Nephron progenitor cell (in vitro differentiated cells): Measurements from ENCODE around the gene DNAAF1.

Source experiments
- DNase-seq: peaks from one replicate; pipeline ENCODE4 v3.0.0; 2021
- H3K27ac Mint-ChIP-seq: 2 replicates; pipeline ENCODE4 v1.8.0; 2021; ENCODE audit warnings: mild to moderate bottlenecking, moderate library complexity, mixed read lengths
- H3K27me3 Mint-ChIP-seq: 2 replicates; pipeline ENCODE4 v1.8.0; 2021; ENCODE audit warnings: mild to moderate bottlenecking, low read depth, mixed read lengths; ENCODE audit not compliant: poor library complexity
- H3K36me3 Mint-ChIP-seq: 2 replicates; pipeline ENCODE4 v1.8.0; 2021; ENCODE audit warnings: low read depth, mixed read lengths
- H3K4me1 Mint-ChIP-seq: 2 replicates; pipeline ENCODE4 v1.8.0; 2021; ENCODE audit warnings: mixed read lengths
- H3K4me3 Mint-ChIP-seq: 2 replicates; pipeline ENCODE4 v1.8.0; 2021; ENCODE audit warnings: mild to moderate bottlenecking, moderate library complexity, mixed read lengths
- H3K9me3 Mint-ChIP-seq: 2 replicates; pipeline ENCODE4 v1.8.0; 2021; ENCODE audit warnings: mild to moderate bottlenecking, moderate library complexity, mixed read lengths
- CTCF ChIP-seq: fragments of 200-600 bp; sonication (generic); IDR thresholded peaks from 2 replicates; pipeline ENCODE4 v1.5.0; 2021; ENCODE audit warnings: antibody characterized with exemption

The DNAAF1 gene

GRCh38 chr16:84194018-84194417, 48.9 kb downstream of the DNAAF1 start:
- Mint-ChIP-seq H3K4me1 (peaks cover 18% of the 10 kb centered on the region), H3K9me3 (no peaks in the 10 kb centered on the region), H3K27me3 (peaks cover 11% of the 10 kb centered on the region), H3K4me3 (no peak overlapping the region), H3K36me3 (no peaks in the 10 kb centered on the region), H3K27ac (peak overlapping the region; percentile 77)
- TF ChIP-seq CTCF: no peak
- no peak for DNase-seq

GRCh38 chr16:84194470-84195200, 49.5 kb downstream of the DNAAF1 start:
- no peaks in the 10 kb centered on the region for H3K9me3 Mint-ChIP-seq
- no peak for DNase-seq
- TF ChIP-seq CTCF: no peak
- H3K36me3 Mint-ChIP-seq: no peaks in the 10 kb centered on the region
- H3K27me3 Mint-ChIP-seq: peaks cover 11% of the 10 kb centered on the region
- no peak overlapping the region for H3K4me3 Mint-ChIP-seq
- peaks cover 22% of the 10 kb centered on the region for H3K4me1 Mint-ChIP-seq
- H3K27ac Mint-ChIP-seq: no peak overlapping the region

DNA sequence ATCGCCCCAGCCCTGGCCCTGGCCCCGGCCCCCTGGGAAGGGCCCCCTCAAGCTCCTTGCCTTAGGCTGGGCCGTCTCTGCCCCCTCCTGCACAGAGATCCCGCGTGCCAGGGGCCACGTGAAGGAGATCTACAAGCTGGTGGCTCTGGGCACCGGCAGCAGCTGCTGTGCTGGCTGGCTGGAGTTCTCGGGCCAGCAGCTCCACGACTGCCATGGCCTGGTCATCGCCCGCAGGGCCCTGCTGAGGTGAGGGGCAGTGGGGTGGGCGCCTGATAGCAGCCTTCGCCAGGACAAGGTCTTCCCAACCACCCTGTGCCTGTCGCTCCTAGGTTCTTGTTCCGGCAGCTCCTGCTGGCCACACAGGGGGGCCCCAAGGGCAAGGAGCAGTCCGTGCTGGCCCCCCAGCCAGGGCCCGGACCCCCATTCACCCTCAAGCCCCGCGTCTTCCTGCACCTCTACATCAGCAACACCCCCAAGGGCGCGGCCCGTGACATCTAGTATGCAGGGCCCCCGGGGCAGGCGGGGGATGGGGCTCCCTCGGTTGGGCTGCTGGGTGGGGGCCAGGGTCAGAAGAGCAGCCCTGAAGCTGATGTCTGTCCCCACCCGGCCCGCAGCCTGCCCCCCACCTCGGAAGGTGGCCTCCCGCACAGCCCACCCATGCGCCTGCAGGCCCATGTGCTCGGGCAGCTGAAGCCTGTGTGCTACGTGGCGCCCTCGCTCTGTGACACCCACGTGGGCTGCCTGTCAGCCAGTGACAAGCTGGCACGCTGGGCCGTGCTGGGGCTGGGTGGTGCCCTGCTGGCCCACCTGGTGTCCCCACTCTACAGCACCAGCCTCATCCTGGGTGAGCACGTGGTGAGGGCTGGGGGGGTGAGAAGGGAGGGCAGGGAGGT, 50.3 kb downstream of the DNAAF1 start:
- TF ChIP-seq CTCF: no peak
- no peak overlapping the region for H3K4me3 Mint-ChIP-seq
- peaks cover 22% of the 10 kb centered on the region for H3K4me1 Mint-ChIP-seq
- DNase-seq: no peak
- no peaks in the 10 kb centered on the region for H3K36me3 Mint-ChIP-seq
- H3K27me3 Mint-ChIP-seq: peaks cover 11% of the 10 kb centered on the region
- no peaks in the 10 kb centered on the region for H3K9me3 Mint-ChIP-seq
- H3K27ac Mint-ChIP-seq: no peak overlapping the region

DNA sequence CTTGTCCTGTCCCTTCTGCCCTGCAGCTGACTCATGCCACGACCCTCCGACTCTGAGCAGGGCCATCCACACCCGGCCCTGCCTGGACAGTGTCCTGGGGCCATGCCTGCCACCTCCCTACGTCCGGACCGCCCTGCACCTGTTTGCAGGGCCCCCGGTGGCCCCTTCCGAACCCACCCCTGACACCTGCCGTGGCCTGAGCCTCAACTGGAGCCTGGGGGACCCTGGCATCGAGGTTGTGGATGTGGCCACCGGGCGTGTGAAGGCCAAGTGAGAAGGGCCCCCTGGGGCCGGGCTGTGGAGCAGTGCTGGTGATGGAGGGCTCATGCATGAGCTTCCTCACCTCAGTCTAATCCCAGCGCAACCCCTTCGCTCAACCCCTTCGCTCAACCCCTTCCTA, 51.0 kb downstream of the DNAAF1 start:
- H3K4me1 Mint-ChIP-seq: peaks cover 22% of the 10 kb centered on the region
- TF ChIP-seq CTCF: no peak
- H3K36me3 Mint-ChIP-seq: no peaks in the 10 kb centered on the region
- H3K4me3 Mint-ChIP-seq: no peak overlapping the region
- H3K9me3 Mint-ChIP-seq: no peaks in the 10 kb centered on the region
- H3K27ac Mint-ChIP-seq: no peak overlapping the region
- no peak for DNase-seq
- H3K27me3 Mint-ChIP-seq: peaks cover 13% of the 10 kb centered on the region

DNA sequence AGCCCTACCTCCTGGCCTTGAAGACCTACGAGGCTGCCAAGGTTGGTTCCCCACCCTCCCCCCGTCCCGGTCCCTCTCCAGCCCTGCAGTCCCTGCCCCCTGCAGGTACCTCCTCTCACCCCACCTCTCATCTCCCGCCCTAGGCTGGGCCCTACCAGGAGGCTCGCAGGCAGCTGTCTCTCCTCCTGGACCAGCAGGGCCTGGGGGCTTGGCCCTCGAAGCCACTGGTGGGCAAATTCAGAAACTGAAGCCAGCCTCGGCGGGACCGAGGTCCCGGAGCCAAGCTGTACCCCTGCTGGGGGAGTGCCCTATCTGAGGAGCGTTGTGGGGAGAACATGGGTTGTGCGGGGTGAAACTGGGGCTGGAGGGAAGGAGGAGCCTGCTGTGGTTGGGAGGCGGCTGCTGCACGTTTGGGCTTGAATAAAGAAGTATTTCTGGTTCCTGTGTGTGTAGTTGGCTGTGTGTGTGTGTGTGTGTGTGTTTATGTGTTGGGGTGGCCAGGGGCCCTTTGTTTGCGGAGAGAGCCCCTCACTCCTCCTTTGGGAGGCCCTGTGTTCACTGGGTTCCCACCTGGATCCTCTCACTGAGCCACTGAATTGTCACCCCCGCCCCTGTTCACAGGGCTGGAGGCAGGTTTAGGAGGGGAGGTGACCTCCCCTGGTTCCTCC, 51.8 kb downstream of the DNAAF1 start:
- Mint-ChIP-seq H3K36me3 (no peaks in the 10 kb centered on the region), H3K4me3 (no peak overlapping the region), H3K27ac (no peak overlapping the region), H3K4me1 (peaks cover 22% of the 10 kb centered on the region), H3K9me3 (no peaks in the 10 kb centered on the region), H3K27me3 (peaks cover 13% of the 10 kb centered on the region)
- no peak for DNase-seq
- TF ChIP-seq CTCF: no peak
